Keratinocyte (primary cell): ENCODE measurements around the gene NCBP3.

Experiments
- CTCF ChIP-seq, 3 experiments: IDR thresholded peaks in 1 of 3; conservative IDR thresholded peaks in 1 of 3; optimal IDR thresholded peaks in 1 of 3; 2 replicates in 2 of 3; 3 replicates in 1 of 3; pipeline versions ENCODE3 to v1.5.1; 2011; ENCODE audit warnings: low read length in 3 of 3, mild to moderate bottlenecking in 3 of 3, moderate library complexity in 2 of 3, control low read depth in 1 of 3, inconsistent platforms in 1 of 3; ENCODE audit not compliant: insufficient read depth in 2 of 3; ENCODE audit errors: extremely low read depth in 1 of 3
- EZH2 ChIP-seq: IDR thresholded peaks from one replicate; pipeline ENCODE4 v1.6.1; 2012; ENCODE audit warnings: inconsistent platforms, mild to moderate bottlenecking, low read length, moderate library complexity

- TF ChIP-seq CTCF (optimal IDR thresholded peaks at IDR 0.05 in 1 of 3, IDR thresholded peaks at IDR 0.05 in 1 of 3, conservative IDR thresholded peaks at IDR 0.05 in 1 of 3; ENCODE audit: extremely low read depth in 1 of 3, insufficient read depth in 2 of 3, low read length in 3 of 3) (peak; percentile 66 to 91 (median 84)), EZH2 (no peak)
Observed at GRCh38 chr17:3845621-3846436, at the start of gene NCBP3.
